HG03571 (cell line): ENCODE measurements around the gene BPIFB2.
"Not testable (repeated sequence)": the region's sequence is repeated elsewhere in the genome, so short reads cannot be mapped to it uniquely, and the experiment has no call there.

Source experiments
- ATAC-seq: cut with Tn5 transposase; IDR thresholded peaks from one replicate; pipeline ENCODE4 v1.9.1; 2021; ENCODE audit not compliant: unreplicated experiment

The BPIFB2 gene

DNA sequence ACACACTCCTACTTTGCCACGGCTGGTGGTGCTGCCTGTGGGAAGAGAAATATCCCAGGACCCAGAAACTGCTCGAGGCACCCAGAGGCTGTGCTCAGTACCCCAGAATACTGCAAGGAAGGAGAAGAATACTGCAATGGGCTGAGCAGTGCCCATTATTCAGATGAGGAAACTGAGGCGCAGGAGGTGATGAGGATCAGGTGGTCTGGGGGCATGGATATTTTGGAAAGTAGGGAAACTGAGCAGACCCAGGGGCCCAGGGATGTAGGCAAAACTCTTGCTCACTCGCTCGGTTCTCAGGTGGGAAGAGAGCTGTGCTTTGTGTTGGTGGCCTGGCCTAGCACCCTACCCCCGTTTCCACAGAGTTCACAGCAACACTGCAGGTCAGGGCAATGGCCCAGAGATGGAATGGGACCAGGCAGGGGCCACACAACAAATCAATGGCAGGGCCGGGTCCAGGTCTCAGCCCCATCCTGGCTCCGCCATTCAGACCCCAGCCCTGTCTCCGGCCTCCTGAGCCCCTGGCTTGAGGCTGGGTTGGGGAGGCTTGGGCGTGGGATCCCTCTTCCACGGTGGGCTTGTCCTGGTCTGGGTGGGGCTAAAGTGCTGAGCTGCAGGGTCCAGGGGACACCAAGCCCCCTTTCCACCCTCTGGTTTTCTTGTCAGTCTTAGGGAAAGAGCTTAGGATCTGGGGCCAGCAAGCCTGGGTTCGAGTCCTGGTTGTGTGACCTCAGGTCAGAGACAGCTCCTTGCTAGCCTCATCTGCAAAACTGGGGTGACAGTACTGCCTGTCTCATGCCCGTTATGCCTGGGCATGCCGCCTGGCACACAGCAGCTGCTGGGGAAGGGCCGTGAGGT lies 37.2 kb upstream of the BPIFB2 start:
- no peak for ATAC-seq

DNA sequence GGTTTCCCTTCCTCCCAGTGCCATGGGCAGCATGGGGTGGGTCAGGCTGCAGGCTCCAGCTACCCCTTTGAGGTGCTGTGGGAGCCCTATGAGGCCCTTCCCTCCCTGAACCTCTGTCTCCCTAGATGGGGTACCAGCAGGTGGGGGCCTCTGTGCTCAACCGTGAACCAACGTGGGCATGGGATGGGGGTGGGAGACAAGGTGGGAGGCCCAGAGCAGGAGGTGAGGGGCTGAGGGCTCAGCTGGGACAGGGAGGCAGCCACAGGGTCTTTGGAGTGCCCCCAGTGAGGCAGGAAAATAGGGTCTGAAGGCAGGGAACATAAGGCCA lies 36.6 kb upstream of the BPIFB2 start:
- ATAC-seq: no peak

GRCh38 chr20:32971703-32972161 lies 35.8 kb upstream of the BPIFB2 start:
- ATAC-seq: peak; percentile 23

DNA sequence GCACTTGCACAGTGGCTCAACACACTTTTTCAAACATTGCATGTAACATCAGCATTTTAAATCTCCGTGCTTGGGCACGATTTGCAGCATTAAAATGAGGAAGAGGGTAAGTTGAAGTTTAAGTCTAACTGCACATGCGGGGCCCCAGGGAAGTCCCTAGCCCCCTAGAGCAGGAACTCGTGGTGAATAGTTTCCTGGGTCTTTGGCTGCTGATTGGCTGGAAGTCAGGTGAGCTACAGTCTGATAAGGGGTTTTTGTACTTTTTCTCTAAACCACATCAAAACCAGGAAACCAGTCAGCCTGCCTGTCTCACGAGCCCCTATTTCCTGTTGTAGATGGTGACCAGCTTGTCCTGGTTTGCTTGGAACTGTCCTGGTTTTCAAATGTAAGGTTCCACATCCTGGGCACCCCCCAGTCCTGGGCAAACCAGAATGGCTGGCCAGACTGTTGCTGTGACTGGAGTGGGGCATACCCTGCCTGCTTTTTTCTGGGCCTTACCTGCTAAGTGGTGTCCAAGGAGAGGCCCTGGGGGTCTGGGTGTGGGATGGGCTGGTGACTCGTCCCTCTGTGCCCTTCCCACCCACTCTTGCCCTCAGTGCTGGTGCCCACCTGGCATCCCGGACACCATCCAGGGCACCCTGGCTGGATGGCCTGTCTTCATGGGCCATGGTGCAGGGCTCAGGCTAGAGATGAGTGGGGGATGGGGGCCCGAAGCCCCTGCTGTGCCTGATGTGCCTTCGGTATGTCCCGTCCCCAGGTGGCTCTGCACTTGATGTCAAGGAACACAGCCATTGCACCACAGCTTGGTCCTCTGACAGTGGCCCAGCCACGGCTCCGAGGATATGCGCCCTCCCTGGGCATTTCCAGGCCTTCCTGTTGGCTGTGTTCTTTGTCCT lies 35.1 kb upstream of the BPIFB2 start:
- peak; percentile 81 for ATAC-seq

DNA sequence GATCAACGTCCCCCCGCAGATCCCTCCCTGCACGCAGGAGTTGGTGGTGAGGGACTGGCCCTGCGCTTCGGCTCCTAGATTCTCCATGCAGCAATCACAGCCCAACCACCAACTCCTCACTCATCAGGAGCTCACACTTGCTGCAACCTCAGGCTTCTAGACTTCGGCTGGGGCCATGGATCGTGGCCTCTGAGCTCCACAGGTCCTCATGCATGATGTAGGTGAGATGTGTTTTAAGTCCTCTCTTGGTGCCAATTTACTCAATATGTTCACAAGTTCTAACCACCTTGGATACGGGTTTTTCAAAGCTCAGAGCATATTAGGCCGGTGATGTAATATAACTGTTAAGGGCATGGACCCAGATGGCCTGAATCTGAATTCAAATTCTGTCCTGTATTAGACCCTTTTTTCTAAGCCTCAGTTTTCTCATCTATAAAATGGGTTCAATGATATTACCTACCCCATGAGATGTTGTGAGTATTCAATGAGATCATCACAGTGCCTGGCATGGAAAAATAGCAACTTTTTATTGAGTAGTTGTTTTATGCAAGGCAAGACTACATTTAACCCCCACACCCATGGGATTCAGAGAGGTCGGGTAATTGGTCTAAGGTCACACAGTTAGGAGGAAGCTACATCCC lies 34.3 kb upstream of the BPIFB2 start:
- no peak for ATAC-seq

DNA sequence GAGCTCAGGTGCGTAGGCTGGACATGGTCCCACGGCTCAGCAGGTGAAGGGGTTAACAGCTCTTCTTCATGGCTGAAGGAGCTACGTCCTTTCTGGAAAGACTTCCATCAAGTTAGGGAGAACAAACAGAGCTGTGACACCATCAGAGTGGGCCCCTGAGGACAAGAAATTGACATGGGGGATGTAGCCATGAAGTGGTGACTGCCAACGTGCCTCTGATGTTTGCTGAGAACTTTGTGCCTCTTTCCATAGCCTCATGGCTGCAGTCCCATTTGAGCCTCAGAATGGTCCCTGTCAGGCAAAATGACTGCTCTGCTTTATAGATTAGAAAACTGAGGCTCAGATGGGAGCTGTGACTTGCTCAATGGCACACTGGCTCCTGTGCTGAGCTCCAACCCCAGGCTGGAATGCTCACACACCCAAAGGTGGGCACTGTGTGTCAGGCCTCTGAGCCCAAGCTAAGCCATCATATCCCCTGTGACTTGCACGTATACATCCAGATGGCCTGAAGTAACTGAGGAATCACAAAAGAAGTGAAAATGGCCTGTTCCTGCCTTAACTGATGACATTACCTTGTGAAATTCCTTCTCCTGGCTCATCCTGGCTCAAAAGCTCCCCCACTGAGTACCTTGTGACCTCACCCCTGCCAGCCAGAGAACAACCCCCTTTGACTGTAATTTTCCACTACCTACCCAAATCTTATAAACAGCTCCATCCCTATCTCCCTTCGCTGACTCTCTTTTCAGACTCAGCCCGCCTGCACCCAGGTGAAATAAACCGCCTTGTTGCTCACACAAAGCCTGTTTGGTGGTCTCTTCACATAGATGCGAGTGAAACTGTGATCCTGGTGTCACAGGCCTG lies 33.1 kb upstream of the BPIFB2 start:
- not testable (repeated sequence) for ATAC-seq

GRCh38 chr20:32975121-32975520 lies 32.4 kb upstream of the BPIFB2 start:
- ATAC-seq: not testable (repeated sequence)

DNA sequence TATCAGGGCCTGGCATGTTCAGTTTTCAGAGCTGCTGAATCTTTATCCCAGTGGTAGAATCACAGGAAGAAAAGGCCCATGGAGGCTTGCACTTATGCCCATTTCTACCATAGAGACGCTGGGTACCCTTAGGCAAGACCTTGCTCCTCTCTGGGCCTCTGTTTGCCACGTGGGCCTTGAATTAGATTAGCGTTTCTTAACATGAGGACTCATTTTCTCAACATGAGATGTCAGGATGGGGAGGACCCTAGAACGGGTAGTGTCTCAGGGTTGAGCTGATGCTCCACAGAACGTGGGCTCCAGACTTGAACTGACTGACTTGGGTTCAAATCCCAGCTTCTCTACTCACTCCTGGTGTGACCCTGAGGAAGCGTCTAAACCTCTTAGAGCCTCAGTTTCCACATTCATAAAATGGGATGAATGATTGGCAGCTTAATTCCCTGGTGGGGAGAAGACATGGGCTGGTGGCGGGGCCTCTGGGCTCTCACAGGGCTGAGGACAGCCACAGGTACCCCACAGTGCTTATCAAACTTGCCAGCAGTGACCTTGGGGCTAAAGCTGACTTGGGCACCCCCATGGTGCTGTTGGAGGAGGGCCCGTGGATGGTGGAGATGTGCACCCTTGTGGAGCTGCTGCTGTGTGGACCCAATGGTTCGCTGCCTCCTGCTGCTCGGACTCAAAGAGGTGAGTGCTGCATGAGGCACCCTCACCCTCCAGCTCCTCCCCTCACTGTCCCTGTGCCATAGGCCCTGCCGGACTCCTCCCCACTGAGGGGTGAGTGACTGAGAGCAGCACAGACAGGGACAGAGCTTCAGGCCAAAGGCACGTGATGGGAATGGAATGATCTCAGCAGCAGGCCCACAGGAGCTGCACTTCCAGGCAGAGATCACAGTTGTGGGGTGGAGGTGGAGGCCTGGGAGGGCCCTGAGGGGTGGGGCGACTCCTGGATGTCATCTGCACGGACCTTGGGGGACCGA lies 31.5 kb upstream of the BPIFB2 start:
- no peak for ATAC-seq

- no peak for ATAC-seq
These were observed 30.8 kb upstream of the BPIFB2 start for GRCh38 chr20:32976746-32977145.

- no peak for ATAC-seq
These were observed 30.1 kb upstream of the BPIFB2 start for GRCh38 chr20:32977281-32978008.

GRCh38 chr20:32978009-32978335 lies 29.5 kb upstream of the BPIFB2 start:
- ATAC-seq: no peak

DNA sequence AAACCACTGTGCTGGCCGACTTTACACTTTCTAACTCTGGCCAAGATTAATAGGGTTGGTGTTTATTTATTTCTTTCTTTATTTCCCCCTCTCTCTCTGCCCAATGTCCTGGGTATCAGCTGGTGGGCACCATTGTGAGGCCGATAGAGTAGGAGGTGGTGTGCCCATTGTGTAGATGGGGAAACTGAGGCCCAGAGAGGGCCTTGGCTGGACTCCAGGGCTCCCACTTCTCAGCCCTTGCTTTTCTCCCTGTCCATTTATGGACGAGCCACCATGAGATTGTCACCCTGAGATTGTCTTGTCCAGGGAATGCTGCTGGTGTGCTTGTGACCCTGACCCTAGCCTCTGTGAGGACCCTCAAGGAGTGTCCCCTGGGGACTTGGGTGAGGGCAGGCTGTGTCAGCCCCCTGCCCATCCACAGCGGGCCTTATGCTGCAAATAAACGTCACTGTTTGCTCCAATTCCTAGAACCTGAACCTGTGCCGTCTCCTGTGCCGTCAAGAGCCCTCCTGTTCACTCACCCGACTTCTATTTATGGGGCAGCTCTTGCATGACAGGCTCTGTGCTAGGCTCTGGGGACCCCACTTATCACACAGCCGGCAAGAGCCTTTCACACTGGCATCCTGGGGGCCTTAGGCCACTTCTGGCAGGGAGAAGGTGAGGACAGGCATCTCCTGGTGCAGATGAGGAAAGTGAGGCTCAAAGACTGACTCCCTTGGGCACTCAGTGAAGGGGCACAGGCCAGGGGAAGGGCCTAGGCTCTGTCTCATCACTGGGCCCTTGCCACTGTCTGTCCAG lies 28.1 kb upstream of the BPIFB2 start:
- ATAC-seq: no peak

GRCh38 chr20:32980131-32980941 lies 27.2 kb upstream of the BPIFB2 start:
- ATAC-seq: no peak

DNA sequence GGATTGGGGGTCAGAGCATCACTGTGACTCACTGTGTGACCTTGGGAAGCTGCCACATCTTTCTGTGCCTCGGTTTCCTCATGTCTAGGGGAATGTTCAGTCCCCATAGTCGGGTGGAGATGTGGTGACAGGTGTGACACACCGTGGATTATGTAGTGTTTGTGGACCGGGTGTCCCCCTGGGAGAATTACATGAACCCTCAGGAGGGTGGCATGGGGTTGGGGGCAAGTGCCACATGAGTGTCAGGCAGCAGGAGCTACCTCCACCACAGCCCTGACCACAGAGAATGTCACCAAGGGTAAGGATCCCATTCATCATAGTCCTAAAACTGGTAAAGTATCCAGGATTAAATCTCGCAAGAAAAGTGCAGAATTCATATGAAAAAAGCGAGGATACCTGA lies 26.5 kb upstream of the BPIFB2 start:
- no peak for ATAC-seq

DNA sequence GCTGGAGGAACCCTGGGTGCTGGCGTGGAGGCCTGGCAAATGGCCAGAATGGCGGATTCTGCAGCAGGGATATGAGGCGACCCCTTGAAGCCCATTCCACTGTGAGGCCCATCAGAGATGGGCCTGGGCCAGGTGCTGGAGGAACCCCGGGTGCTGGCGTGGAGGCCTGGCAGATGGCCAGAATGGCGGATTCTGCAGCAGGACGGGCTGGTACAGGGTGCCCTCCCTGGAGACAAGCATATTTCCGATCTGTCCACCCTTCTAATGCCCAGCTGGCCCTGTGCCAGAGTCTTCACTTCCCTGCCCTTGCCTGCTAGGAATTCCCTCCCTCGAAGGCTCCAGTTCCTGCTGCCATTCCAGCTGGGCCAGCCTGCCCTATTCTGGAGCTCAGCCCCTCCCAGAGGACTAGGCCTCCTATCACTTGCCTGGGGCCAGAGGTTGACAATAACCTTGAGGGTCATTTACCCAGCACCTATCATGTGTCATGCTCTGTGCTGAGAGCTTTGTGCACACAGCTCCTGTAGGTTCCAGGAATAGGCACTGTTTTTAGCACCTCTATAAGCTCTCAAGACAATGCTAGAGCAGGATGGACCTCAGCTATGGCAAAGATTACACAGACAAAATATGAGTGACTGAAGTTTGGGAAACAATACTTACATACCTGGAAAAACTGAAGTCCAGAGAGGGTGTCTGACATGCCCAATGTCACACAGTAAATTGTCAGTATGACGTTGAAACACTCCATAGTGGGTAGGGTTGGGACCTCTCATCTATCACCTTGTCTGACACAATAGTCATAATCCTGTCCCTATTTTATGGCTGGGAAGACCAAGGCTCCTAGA lies 24.7 kb upstream of the BPIFB2 start:
- ATAC-seq: no peak

GRCh38 chr20:32983459-32984112 lies 23.9 kb upstream of the BPIFB2 start:
- ATAC-seq: no peak
